GM12878 (cell line): ENCODE results near the gene P2RX1. TPM values are rescaled to one million over a fixed set of nuclear protein-coding genes. Genes with fewer than 3 reads are reported as not detected.

Experiments used
- ATAC-seq: fragments of 200-7000 bp; cut with Tn5 transposase; 3 replicates; pipeline ENCODE4 v1.9.1; 2020; ENCODE audit warnings: mild to moderate bottlenecking, moderate library complexity
- BruUV-seq: library from RNA; stranded (reverse); fragments of 400-500 nt; replicated peaks from 2 replicates; lab custom pipeline; 2021; lab: Mats Ljungman, UMichigan
- CTCF ChIA-PET: fragments of 300-600 bp; sonication (Branson Sonifier 250); formaldehyde crosslinking; extraction: SDS; loops from one replicate; lab custom pipeline; 2021; ENCODE audit warnings: inconsistent platforms; lab: Yijun Ruan, JAX
- POLR2A ChIA-PET: fragments of 350-600 bp; formaldehyde crosslinking; extraction: SDS; loops from one replicate; lab custom pipeline; 2021; ENCODE audit warnings: inconsistent platforms; lab: Charles Lee
- RAD21 ChIA-PET: fragments of 300-600 bp; sonication (Branson Sonifier 250); formaldehyde crosslinking; loops from one replicate; lab custom pipeline; 2023; ENCODE audit warnings: antibody characterized with exemption; ENCODE audit not compliant: unreplicated experiment; lab: Charles Lee
- SMC1A ChIA-PET: fragments of 300-600 bp; sonication (Branson Sonifier 250); formaldehyde crosslinking; loops from one replicate; lab custom pipeline; 2023; ENCODE audit not compliant: unreplicated experiment, uncharacterized antibody; lab: Charles Lee
- DNase-seq: peaks from one replicate; pipeline ENCODE4 v3.0.0-alpha.2; 2011; ENCODE audit warnings: low read depth, low spot score
- FAIRE-seq: peaks from 3 replicates; lab custom pipeline; 2011; peaks lifted over from hg19 to GRCh38; lab: Jason Lieb, UNC
- H2AFZ ChIP-seq: 2 replicates; pipeline ENCODE4 v1.6.0; 2011; ENCODE audit warnings: low read depth, low read length, control low read depth; ENCODE audit not compliant: control insufficient read depth
- H3K27ac ChIP-seq: 2 replicates; pipeline ENCODE4 v1.5.1; 2011; ENCODE audit warnings: control low read depth; ENCODE audit not compliant: control insufficient read depth, insufficient read depth
- H3K27me3 ChIP-seq, 2 experiments: replicated peaks in 1 of 2; 2 replicates each; pipeline versions ENCODE4 v1.6.0 to v1.6.1; 2011; ENCODE audit warnings: low read length in 1 of 2; ENCODE audit not compliant: control insufficient read depth in 2 of 2, insufficient read depth in 2 of 2
- H3K36me3 ChIP-seq, 2 experiments: 2 replicates each; pipeline ENCODE4 v1.5.1; 2011; ENCODE audit warnings: low read length in 1 of 2; ENCODE audit not compliant: control insufficient read depth in 2 of 2, insufficient read depth in 2 of 2
- H3K4me1 ChIP-seq: 2 replicates; pipeline ENCODE4 v1.6.1; 2011; ENCODE audit warnings: mild to moderate bottlenecking, low read length, moderate library complexity, mixed read lengths; ENCODE audit not compliant: control insufficient read depth, insufficient read depth
- H3K4me2 ChIP-seq: 2 replicates; pipeline ENCODE4 v1.6.0; 2011; ENCODE audit warnings: control low read depth; ENCODE audit not compliant: control insufficient read depth, insufficient read depth
- H3K4me3 ChIP-seq: fragments of 200-600 bp; sonication (generic); 2 replicates; pipeline ENCODE4 v1.5.1; 2016
- H3K79me2 ChIP-seq: 2 replicates; pipeline ENCODE4 v1.6.0; 2011; ENCODE audit warnings: low read length; ENCODE audit not compliant: control insufficient read depth, insufficient read depth
- H3K9ac ChIP-seq: 2 replicates; pipeline ENCODE4 v1.8.0; 2011; ENCODE audit warnings: low read length, control low read depth, mixed read lengths; ENCODE audit not compliant: control insufficient read depth, insufficient read depth
- H3K9me3 ChIP-seq: replicated peaks from 3 replicates; pipeline ENCODE4 v1.5.1; 2011; ENCODE audit warnings: mild to moderate bottlenecking, low read length; ENCODE audit not compliant: control insufficient read depth, insufficient read depth
- H4K20me1 ChIP-seq: 2 replicates; pipeline ENCODE4 v1.6.0; 2011; ENCODE audit not compliant: control insufficient read depth, insufficient read depth
- ATF2 ChIP-seq: IDR thresholded peaks from 2 replicates; pipeline ENCODE4 v1.6.1; 2012; ENCODE audit warnings: low read length, inconsistent platforms
- CEBPB ChIP-seq, 2 experiments: fragments of 150-350 bp in 1 of 2; IDR thresholded peaks; 2 replicates each; pipeline ENCODE4 v1.6.1; 2012 to 2014; ENCODE audit warnings: low read depth in 2 of 2, low read length in 2 of 2, borderline replicate concordance in 1 of 2, inconsistent platforms in 1 of 2
- DPF2 ChIP-seq: fragments of 450-650 bp; IDR thresholded peaks from 2 replicates; pipeline ENCODE4 v1.6.1; 2017; ENCODE audit warnings: mild to moderate bottlenecking
- EED ChIP-seq: sonication (generic); IDR thresholded peaks from 2 replicates; pipeline ENCODE4 v1.6.1; 2016; ENCODE audit warnings: antibody characterized with exemption, low read depth
- FOS ChIP-seq: IDR thresholded peaks from 3 replicates; pipeline ENCODE4 v1.6.1; 2011; ENCODE audit warnings: borderline replicate concordance; ENCODE audit not compliant: insufficient read length; ENCODE audit errors: extremely low read depth
- IKZF2 ChIP-seq, 2 experiments: fragments of 450-650 bp; IDR thresholded peaks; 2 replicates each; pipeline ENCODE4 v1.6.1; 2017; ENCODE audit warnings: mild to moderate bottlenecking in 2 of 2, moderate library complexity in 2 of 2
- JUNB ChIP-seq: IDR thresholded peaks from 2 replicates; pipeline ENCODE4 v1.6.1; 2016; ENCODE audit warnings: antibody characterized with exemption, mild to moderate bottlenecking
- LARP7 ChIP-seq: fragments of 450-650 bp; IDR thresholded peaks from 2 replicates; pipeline ENCODE4 v1.6.1; 2017; ENCODE audit warnings: mild to moderate bottlenecking
- MTA2 ChIP-seq: fragments of 450-650 bp; IDR thresholded peaks from 2 replicates; pipeline ENCODE4 v1.6.1; 2016; ENCODE audit warnings: low read depth, mild to moderate bottlenecking, moderate library complexity
- NFYB ChIP-seq: IDR thresholded peaks from 2 replicates; pipeline ENCODE4 v1.6.1; 2011; ENCODE audit warnings: low read depth, mild to moderate bottlenecking, low read length, improper control_type of control experiment, moderate library complexity; ENCODE audit not compliant: insufficient read depth
- NR2C2 ChIP-seq: IDR thresholded peaks from 2 replicates; pipeline ENCODE4 v1.6.1; 2011; ENCODE audit warnings: borderline replicate concordance, low read depth; ENCODE audit not compliant: control insufficient read depth, insufficient read length
- POU2F2 ChIP-seq: IDR thresholded peaks from 3 replicates; pipeline ENCODE4 v1.6.1; 2011; ENCODE audit warnings: low read depth, mild to moderate bottlenecking, low read length, borderline replicate concordance
- RELA ChIP-seq: fragments of 450-650 bp; IDR thresholded peaks from 2 replicates; pipeline ENCODE4 v1.8.0; 2014; ENCODE audit warnings: borderline replicate concordance; ENCODE audit not compliant: partially characterized antibody
- RELB ChIP-seq: fragments of 450-650 bp; IDR thresholded peaks from 2 replicates; pipeline ENCODE4 v1.6.1; 2017; ENCODE audit warnings: low read depth, mild to moderate bottlenecking, moderate library complexity
- SREBF1 ChIP-seq: IDR thresholded peaks from 2 replicates; pipeline ENCODE4 v1.6.1; 2012; ENCODE audit warnings: mild to moderate bottlenecking, low read length
- TARDBP ChIP-seq: IDR thresholded peaks from 2 replicates; pipeline ENCODE4 v1.6.1; 2016; ENCODE audit warnings: borderline replicate concordance
- ZNF687 ChIP-seq: fragments of 450-650 bp; IDR thresholded peaks from 2 replicates; pipeline ENCODE4 v1.6.1; 2017; ENCODE audit warnings: mild to moderate bottlenecking, moderate library complexity
- WGBS: methylation state at CpG from one replicate; pipeline ENCODE4 v1.1.6; 2016; ENCODE audit warnings: low lambda C conversion rate; ENCODE audit not compliant: insufficient replicate concordance, insufficient coverage; ENCODE audit errors: missing lambda C conversion rate; 5-methylcytosine and 5-hydroxymethylcytosine counted together
- in situ Hi-C: fragments of 300-500 bp; cut with MboI; formaldehyde crosslinking; loops from 9 replicates; pipeline ENCODE4 v1.14.3; 2018; ENCODE audit warnings: mixed read lengths
- intact Hi-C: fragments of 100-400 bp; cut with micrococcal nuclease; formaldehyde crosslinking; loops from one replicate; pipeline ENCODE4 v1.14.2; 2022; ENCODE audit not compliant: unreplicated experiment
- polyA plus RNA-seq, 11 experiments: library from polyadenylated mRNA; depleted of rRNA in 4 of 11; unstranded in 6 of 11; stranded (reverse) in 5 of 11; fragments of >200 nt; fragmentation: Nextera tagmentation in 4 of 11; fragmentation: Illumina TruSeq in 1 of 11; extraction: Ambion mirVana in 4 of 11; extraction: Trizol in 1 of 11; gene quantifications; 1 replicate in 1 of 11; 2 replicates in 10 of 11; pipeline versions ENCODE4 v1.2.1 to v1.2.3, GENCODE V29; 2011 to 2016; ENCODE audit warnings: inconsistent platforms in 2 of 11, missing spikeins in 2 of 11, low read depth in 1 of 11
- total RNA-seq, 4 experiments: library from RNA; depleted of rRNA in 3 of 4; stranded (reverse); fragments of >200 nt in 3 of 4; fragmentation: Illumina TruSeq in 1 of 4; extraction: Trizol in 1 of 4; gene quantifications; 2 replicates each; pipeline versions ENCODE4 v1.2.1 to v1.2.3, GENCODE V29; 2013 to 2021

Gene P2RX1
- total and polyA plus RNA-seq, 10 of the 15 experiments (the other 5 are each of a cell fraction or from before 2014, with no cell fraction given): 0.12 to 6.2 (median 3.4) TPM

- H3K9ac ChIP-seq: no peak overlapping the region
- in situ Hi-C loops: no loop called here
- no peak overlapping the region for H2AFZ ChIP-seq
- ATAC-seq (no peak), FAIRE-seq (no peak), DNase-seq (no peak)
- intact Hi-C loops: no loop called here
- no peaks in the 10 kb centered on the region for H3K4me1 ChIP-seq
- no peak overlapping the region for H3K4me3 ChIP-seq
- 73% methylated on average over 5 of the region's 5 CpGs for WGBS
- ChIA-PET RAD21 (no interaction called here), POLR2A (no interaction called here), CTCF (interaction anchor here (0.7 kb wide), 1 partner anchor 16 kb away, joined by 3 read pairs; no protein-coding TSS in a partner anchor)
- no peak overlapping the region for H3K27ac ChIP-seq
- no peaks in the 10 kb centered on the region for H3K36me3 ChIP-seq
- no peaks in the 10 kb centered on the region for H4K20me1 ChIP-seq
- no peak overlapping the region for H3K4me2 ChIP-seq
- H3K79me2 ChIP-seq: no peaks in the 10 kb centered on the region
- BruUV-seq: no TSS peak
- H3K27me3 ChIP-seq: no peaks in the 10 kb centered on the region
- no peak for TF ChIP-seq LARP7
- no peak for TF ChIP-seq RELB
- TF ChIP-seq EED: no peak
- TF ChIP-seq NFYB: no peak
- TF ChIP-seq DPF2: no peak
- TF ChIP-seq ZNF687: no peak
- no peak for TF ChIP-seq NR2C2
- TF ChIP-seq SREBF1: no peak
- TF ChIP-seq ATF2: no peak
- no peak for TF ChIP-seq TARDBP
- TF ChIP-seq POU2F2: no peak
- TF ChIP-seq IKZF2 (IDR thresholded peaks at IDR 0.05): no peak
- TF ChIP-seq MTA2: no peak
- no peak for TF ChIP-seq RELA
- no peak for TF ChIP-seq JUNB
- no peak for TF ChIP-seq CEBPB (IDR thresholded peaks at IDR 0.05; ENCODE audit: borderline replicate concordance in 1 of 2, low read depth in 2 of 2, low read length in 2 of 2)
- TF ChIP-seq FOS: no peak
- TF ChIP-seq, all 136 proteins: peak for 0
- no peaks in the 10 kb centered on the region for H3K9me3 ChIP-seq
- SMC1A ChIA-PET: interaction anchor here (1.4 kb wide), 1 partner anchor 35 kb away, joined by 3 read pairs; no protein-coding TSS in a partner anchor
Observed at GRCh38 chr17:3879186-3879585, 37.1 kb downstream of the P2RX1 start.
